Measurements from ENCODE around the gene CLIP2.

DNA sequence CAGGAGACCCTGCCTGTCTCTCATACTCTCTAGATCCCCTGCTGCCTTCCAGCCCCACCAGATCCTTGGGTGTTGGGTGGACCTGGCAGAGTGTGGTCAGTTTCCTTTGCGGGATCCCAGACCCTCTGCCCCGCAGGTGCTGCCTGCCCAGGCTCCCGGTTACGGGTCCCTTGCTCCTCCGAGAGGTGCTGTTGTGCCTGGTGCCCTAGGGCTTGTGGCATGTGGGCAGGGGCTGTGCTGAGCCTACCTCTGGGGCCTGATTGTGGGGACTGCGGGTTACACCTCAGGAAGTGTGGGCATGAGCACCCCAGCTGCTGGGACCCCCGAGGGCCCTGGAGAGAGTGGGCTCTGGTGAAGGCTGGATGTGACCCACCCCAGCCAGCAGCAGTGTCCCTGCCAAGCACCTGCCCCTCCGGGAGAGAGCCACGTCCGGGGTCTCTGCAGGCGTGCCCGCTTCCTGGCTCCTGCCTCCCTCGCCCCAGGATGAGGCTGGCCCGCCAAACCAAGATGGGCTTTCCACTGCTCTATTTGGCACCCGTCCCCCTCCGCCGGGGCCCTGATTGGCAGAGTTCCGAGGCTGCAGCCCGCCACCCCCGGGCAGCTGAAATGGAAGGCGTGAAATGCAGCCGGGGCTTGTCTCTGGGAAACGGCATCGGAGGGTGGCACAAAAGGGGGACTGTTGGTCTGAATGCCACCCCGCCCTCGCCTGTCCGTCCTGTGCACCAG is 17.0 kb downstream of the CLIP2 start:
- TF ChIP-seq, protein P1, sequence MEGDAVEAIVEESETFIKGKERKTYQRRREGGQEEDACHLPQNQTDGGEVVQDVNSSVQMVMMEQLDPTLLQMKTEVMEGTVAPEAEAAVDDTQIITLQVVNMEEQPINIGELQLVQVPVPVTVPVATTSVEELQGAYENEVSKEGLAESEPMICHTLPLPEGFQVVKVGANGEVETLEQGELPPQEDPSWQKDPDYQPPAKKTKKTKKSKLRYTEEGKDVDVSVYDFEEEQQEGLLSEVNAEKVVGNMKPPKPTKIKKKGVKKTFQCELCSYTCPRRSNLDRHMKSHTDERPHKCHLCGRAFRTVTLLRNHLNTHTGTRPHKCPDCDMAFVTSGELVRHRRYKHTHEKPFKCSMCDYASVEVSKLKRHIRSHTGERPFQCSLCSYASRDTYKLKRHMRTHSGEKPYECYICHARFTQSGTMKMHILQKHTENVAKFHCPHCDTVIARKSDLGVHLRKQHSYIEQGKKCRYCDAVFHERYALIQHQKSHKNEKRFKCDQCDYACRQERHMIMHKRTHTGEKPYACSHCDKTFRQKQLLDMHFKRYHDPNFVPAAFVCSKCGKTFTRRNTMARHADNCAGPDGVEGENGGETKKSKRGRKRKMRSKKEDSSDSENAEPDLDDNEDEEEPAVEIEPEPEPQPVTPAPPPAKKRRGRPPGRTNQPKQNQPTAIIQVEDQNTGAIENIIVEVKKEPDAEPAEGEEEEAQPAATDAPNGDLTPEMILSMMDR (conservative IDR thresholded peaks at IDR 0.05; ENCODE audit: low read length), result no peak
- no peak for TF ChIP-seq EZH2phosphoT487 (IDR thresholded peaks at IDR 0.05; ENCODE audit: borderline replicate concordance, low read depth, low read length)

All from OCI-LY7 (cell line).